GM19395 (cell line): ENCODE results near the gene CFAP74.

Experiments
- ATAC-seq: cut with Tn5 transposase; IDR thresholded peaks from one replicate; pipeline ENCODE4 v1.9.1; 2021; ENCODE audit warnings: mild to moderate bottlenecking, moderate library complexity; ENCODE audit not compliant: unreplicated experiment

CFAP74 gene

GRCh38 chr1:2019571-2020309 lies 16.2 kb upstream of the CFAP74 start:
- ATAC-seq = no peak

GRCh38 chr1:2019172-2019543 lies 15.6 kb upstream of the CFAP74 start, which contains the start of gene GABRD:
TSS of gene GABRD (plus strand) at chr1:2019345. CDS start at chr1:2019424, 79 bp downstream.
- no peak for ATAC-seq

GRCh38 chr1:2018217-2019171 lies 14.9 kb upstream of the CFAP74 start:
- no peak for ATAC-seq

- ATAC-seq = no peak
Measured at GRCh38 chr1:2016123-2016522, 12.5 kb upstream of the CFAP74 start.

- no peak for ATAC-seq
Measured at GRCh38 chr1:2014741-2015735, 11.5 kb upstream of the CFAP74 start.

- ATAC-seq = no peak
Measured at GRCh38 chr1:2014181-2014580, 10.6 kb upstream of the CFAP74 start.

GRCh38 chr1:2009101-2010053 lies 5.8 kb upstream of the CFAP74 start:
- no peak for ATAC-seq

GRCh38 chr1:2004856-2005255 lies 1.3 kb upstream of the CFAP74 start:
- no peak for ATAC-seq

GRCh38 chr1:2001773-2002411 lies 1.7 kb downstream of the CFAP74 start:
- ATAC-seq = no peak

GRCh38 chr1:2000850-2001249 lies 2.7 kb downstream of the CFAP74 start:
- ATAC-seq = no peak

- ATAC-seq = no peak
Measured at GRCh38 chr1:2000432-2000831, 3.2 kb downstream of the CFAP74 start.

- no peak for ATAC-seq
Measured at GRCh38 chr1:1997576-1997975, 6.0 kb downstream of the CFAP74 start.

GRCh38 chr1:1996207-1996651 lies 7.4 kb downstream of the CFAP74 start:
- ATAC-seq = no peak

- ATAC-seq = no peak
Measured at GRCh38 chr1:1994536-1994935, 9.1 kb downstream of the CFAP74 start.

- no peak for ATAC-seq
Measured at GRCh38 chr1:1990222-1990621, 13.4 kb downstream of the CFAP74 start.

GRCh38 chr1:1989789-1990188 lies 13.8 kb downstream of the CFAP74 start:
- no peak for ATAC-seq

GRCh38 chr1:1989102-1989542 lies 14.5 kb downstream of the CFAP74 start:
- ATAC-seq = no peak

GRCh38 chr1:1988061-1988945 lies 15.3 kb downstream of the CFAP74 start:
- ATAC-seq = no peak
